DMS53 treated with DMSO at 0.1 percent for 48 hours (cell line): ENCODE results near the gene HSD3B2.

Experiments used
- DNase-seq: peaks from one replicate; lab custom pipeline; 2025; ENCODE audit not compliant: unreplicated experiment; lab: John Stamatoyannopoulos, UW

Gene HSD3B2

GRCh38 chr1:119452091-119452490 is 37.1 kb downstream of the HSD3B2 start:
- no peak for DNase-seq

- DNase-seq = no peak
These were observed 38.1 kb downstream of the HSD3B2 start for GRCh38 chr1:119453021-119453420.

GRCh38 chr1:119462964-119463363 is 48.0 kb downstream of the HSD3B2 start:
- no peak for DNase-seq

- DNase-seq = no peak
These were observed 48.6 kb downstream of the HSD3B2 start for GRCh38 chr1:119463569-119463968.

- DNase-seq = no peak
These were observed 51.5 kb downstream of the HSD3B2 start for GRCh38 chr1:119466445-119466844.

- no peak for DNase-seq
These were observed 52.3 kb downstream of the HSD3B2 start for GRCh38 chr1:119467219-119467618.

GRCh38 chr1:119467857-119468668 is 53.1 kb downstream of the HSD3B2 start:
- no peak for DNase-seq

- no peak for DNase-seq
These were observed 54.8 kb downstream of the HSD3B2 start for GRCh38 chr1:119469741-119470140.

GRCh38 chr1:119470377-119470776 is 55.4 kb downstream of the HSD3B2 start:
- DNase-seq = no peak

GRCh38 chr1:119470958-119471357 is 56.0 kb downstream of the HSD3B2 start:
- no peak for DNase-seq

GRCh38 chr1:119471566-119471965 is 56.6 kb downstream of the HSD3B2 start:
- DNase-seq = no peak

GRCh38 chr1:119472080-119472818 is 57.3 kb downstream of the HSD3B2 start:
- no peak for DNase-seq
